ENCODE results near the gene TSEN2.

- TF ChIP-seq CTCF (conservative IDR thresholded peaks at IDR 0.05 in 1 of 2, IDR thresholded peaks at IDR 0.05 in 1 of 2; ENCODE audit: extremely low read depth in 1 of 2, insufficient read depth in 1 of 2, low read depth in 1 of 2, low read length in 2 of 2) (no peak), EZH2 (IDR thresholded peaks at IDR 0.05; ENCODE audit: borderline replicate concordance, low read length) (no peak)
Observed at GRCh38 chr3:12558706-12559105, 74.4 kb downstream of the TSEN2 start.

Measured in mammary epithelial cell (primary cell).